Stomach (tissue), 4 donors: ENCODE measurements around the gene PAXIP1.

Experiments
- CTCF ChIP-seq, 7 experiments: fragments of 450-650 bp in 4 of 7; fragments of 200-600 bp in 3 of 7; sonication (generic) in 3 of 7; IDR thresholded peaks; one replicate each; pipeline ENCODE4 v1.5.1; 2016 to 2019; ENCODE audit warnings: antibody characterized with exemption in 7 of 7, control low read depth in 2 of 7, mild to moderate bottlenecking in 1 of 7
- EP300 ChIP-seq: sonication (generic); formaldehyde crosslinking; IDR thresholded peaks from one replicate; pipeline ENCODE4 v1.6.1; 2017; ENCODE audit warnings: antibody characterized with exemption

- TF ChIP-seq CTCF (IDR thresholded peaks at IDR 0.05) = no peak
- no peak for TF ChIP-seq EP300
Measured at GRCh38 chr7:154998481-154998880, 4.4 kb downstream of the PAXIP1 start.
